ENCODE data around the gene IQCH. TPM values are rescaled to one million over a fixed set of nuclear protein-coding genes. Genes with fewer than 3 reads are reported as not detected.

IQCH gene
- total RNA-seq, 2 experiments from 2014 or later = 1.5 to 2.0 TPM

- ChIA-PET POLR2A (no interaction called here), CTCF (no interaction called here)
These were observed 256.1 kb downstream of the IQCH start for GRCh38 chr15:67510597-67511190.

- CTCF ChIA-PET = no interaction called here
- POLR2A ChIA-PET = no interaction called here
These were observed 257.0 kb downstream of the IQCH start for GRCh38 chr15:67511606-67512005.

- CTCF ChIA-PET = no interaction called here
- POLR2A ChIA-PET = no interaction called here
These were observed 257.6 kb downstream of the IQCH start for GRCh38 chr15:67512140-67512539.

GRCh38 chr15:67512933-67513714, 258.5 kb downstream of the IQCH start:
- POLR2A ChIA-PET = no interaction called here
- CTCF ChIA-PET = no interaction called here

- ChIA-PET CTCF (no interaction called here), POLR2A (no interaction called here)
These were observed 260.5 kb downstream of the IQCH start for GRCh38 chr15:67515090-67515489.

- ChIA-PET CTCF (no interaction called here), POLR2A (no interaction called here)
These were observed 261.0 kb downstream of the IQCH start for GRCh38 chr15:67515557-67515956.

- CTCF ChIA-PET = interaction anchor here (0.5 to 1.7 kb wide), 4 partner anchors 22 to 318 kb away, joined by 3 to 5 read pairs (median 3); partner anchors contain the start of gene MAP2K5
- POLR2A ChIA-PET = interaction anchor here (0.5 to 1.4 kb wide), 2 partner anchors 320 to 1017 kb away, joined by 3 read pairs; no protein-coding TSS in a partner anchor
These were observed 265.9 kb downstream of the IQCH start for GRCh38 chr15:67520321-67521028.

GRCh38 chr15:67521029-67521782, 266.6 kb downstream of the IQCH start, which contains the start of gene C15orf61:
Gene C15orf61 (plus strand): TSS chr15:67521131. CDS start chr15:67521249, 118 bp downstream.
- POLR2A ChIA-PET = interaction anchor here (0.5 to 1.4 kb wide), 3 partner anchors 21 to 1017 kb away, joined by 3 to 5 read pairs (median 3); partner anchors contain the start of gene MAP2K5
- CTCF ChIA-PET = interaction anchor here (0.5 to 1.7 kb wide), 5 partner anchors 21 to 318 kb away, joined by 3 to 5 read pairs (median 3); partner anchors contain the start of gene MAP2K5

GRCh38 chr15:67521783-67522568, 267.4 kb downstream of the IQCH start:
- POLR2A ChIA-PET = interaction anchor here (0.6 to 1.3 kb wide), 3 partner anchors 20 to 328 kb away, joined by 4 to 5 read pairs (median 4); partner anchors contain the start of gene MAP2K5
- CTCF ChIA-PET = interaction anchor here (0.9 to 1.7 kb wide), 3 partner anchors 20 to 314 kb away, joined by 3 to 5 read pairs (median 3); partner anchors contain the start of gene MAP2K5

GRCh38 chr15:67523330-67523729, 268.7 kb downstream of the IQCH start:
- POLR2A ChIA-PET = no interaction called here
- CTCF ChIA-PET = interaction anchor here (1.6 kb wide), 1 partner anchor 66 kb away, joined by 3 read pairs; no protein-coding TSS in a partner anchor

- POLR2A ChIA-PET = interaction anchor here (0.7 kb wide), 1 partner anchor 269 kb away, joined by 3 read pairs; no protein-coding TSS in a partner anchor
- CTCF ChIA-PET = interaction anchor here (1.6 kb wide), 1 partner anchor 67 kb away, joined by 3 read pairs; no protein-coding TSS in a partner anchor
These were observed 269.6 kb downstream of the IQCH start for GRCh38 chr15:67524235-67524634.

GRCh38 chr15:67528513-67528912, 273.9 kb downstream of the IQCH start:
- POLR2A ChIA-PET = no interaction called here
- CTCF ChIA-PET = no interaction called here

GRCh38 chr15:67531379-67531914, 276.9 kb downstream of the IQCH start:
- ChIA-PET CTCF (no interaction called here), POLR2A (no interaction called here)

GRCh38 chr15:67533873-67534272, 279.3 kb downstream of the IQCH start:
- POLR2A ChIA-PET = no interaction called here
- CTCF ChIA-PET = no interaction called here

GRCh38 chr15:67534360-67534759, 279.8 kb downstream of the IQCH start:
- ChIA-PET CTCF (no interaction called here), POLR2A (no interaction called here)

GRCh38 chr15:67537771-67538170, 283.2 kb downstream of the IQCH start:
- CTCF ChIA-PET = no interaction called here
- POLR2A ChIA-PET = no interaction called here

GRCh38 chr15:67542420-67543347, 288.1 kb downstream of the IQCH start, which contains the start of gene MAP2K5:
Gene MAP2K5 (plus strand): TSS chr15:67542703. CDS start chr15:67543336, 633 bp downstream.
- CTCF ChIA-PET = interaction anchor here (0.7 to 1.3 kb wide), 4 partner anchors 10 to 528 kb away, joined by 3 to 5 read pairs (median 4); partner anchors contain the start of gene C15orf61
- POLR2A ChIA-PET = interaction anchor here (0.6 to 1.4 kb wide), 5 partner anchors 13 to 517 kb away, joined by 3 to 5 read pairs (median 4); no protein-coding TSS in a partner anchor

Data from activated CD8-positive, alpha-beta memory T cell treated with anti-CD3 and anti-CD28 coated beads for 36 hours (primary cell).